Measurements from ENCODE around the gene SLC49A4. TPM values are rescaled to one million over a fixed set of nuclear protein-coding genes. Genes with fewer than 3 reads are reported as not detected.

SLC49A4 gene
- polyA plus RNA-seq, 1 experiment = 16.4 TPM

DNA sequence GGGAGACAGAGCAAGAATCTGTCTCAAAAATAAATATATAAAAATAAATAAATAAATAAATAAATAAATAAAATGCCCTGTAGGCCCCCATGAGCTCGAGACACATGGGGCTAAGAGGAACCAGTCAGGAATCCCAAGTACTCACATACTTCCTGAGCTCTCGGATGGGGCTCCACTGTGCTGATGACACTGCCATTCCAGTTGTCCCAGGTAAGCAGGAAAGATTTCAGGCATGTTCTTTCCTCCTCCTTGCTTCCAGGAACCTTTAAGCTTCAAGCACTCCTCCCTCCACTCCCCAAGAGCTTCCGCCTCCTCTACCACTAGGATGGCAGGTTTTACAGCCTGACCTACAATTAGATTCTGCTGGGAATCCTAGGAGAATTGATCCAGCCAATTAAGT, 113.4 kb downstream of the SLC49A4 start:
- Histone ChIP-seq H3K27me3 (ENCODE audit: control insufficient read depth, insufficient read depth, low read length) (peaks cover 27% of the 10 kb centered on the region), H3K27ac (ENCODE audit: low read depth, low read length) (no peak overlapping the region), H3K9me3 (ENCODE audit: control insufficient read depth, insufficient read depth, low read length) (no peaks in the 10 kb centered on the region; the same call in 1 of the 2 replicates), H3K4me3 (ENCODE audit: low read depth, low read length) (no peak overlapping the region)
- ChIA-PET CTCF (no interaction called here), POLR2A (no interaction called here)
- TF ChIP-seq, protein P1, sequence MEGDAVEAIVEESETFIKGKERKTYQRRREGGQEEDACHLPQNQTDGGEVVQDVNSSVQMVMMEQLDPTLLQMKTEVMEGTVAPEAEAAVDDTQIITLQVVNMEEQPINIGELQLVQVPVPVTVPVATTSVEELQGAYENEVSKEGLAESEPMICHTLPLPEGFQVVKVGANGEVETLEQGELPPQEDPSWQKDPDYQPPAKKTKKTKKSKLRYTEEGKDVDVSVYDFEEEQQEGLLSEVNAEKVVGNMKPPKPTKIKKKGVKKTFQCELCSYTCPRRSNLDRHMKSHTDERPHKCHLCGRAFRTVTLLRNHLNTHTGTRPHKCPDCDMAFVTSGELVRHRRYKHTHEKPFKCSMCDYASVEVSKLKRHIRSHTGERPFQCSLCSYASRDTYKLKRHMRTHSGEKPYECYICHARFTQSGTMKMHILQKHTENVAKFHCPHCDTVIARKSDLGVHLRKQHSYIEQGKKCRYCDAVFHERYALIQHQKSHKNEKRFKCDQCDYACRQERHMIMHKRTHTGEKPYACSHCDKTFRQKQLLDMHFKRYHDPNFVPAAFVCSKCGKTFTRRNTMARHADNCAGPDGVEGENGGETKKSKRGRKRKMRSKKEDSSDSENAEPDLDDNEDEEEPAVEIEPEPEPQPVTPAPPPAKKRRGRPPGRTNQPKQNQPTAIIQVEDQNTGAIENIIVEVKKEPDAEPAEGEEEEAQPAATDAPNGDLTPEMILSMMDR (IDR thresholded peaks at IDR 0.05; ENCODE audit: low read depth, low read length) = no peak
- DNase-seq (ENCODE audit: low read depth, low spot score) = no peak

DNA sequence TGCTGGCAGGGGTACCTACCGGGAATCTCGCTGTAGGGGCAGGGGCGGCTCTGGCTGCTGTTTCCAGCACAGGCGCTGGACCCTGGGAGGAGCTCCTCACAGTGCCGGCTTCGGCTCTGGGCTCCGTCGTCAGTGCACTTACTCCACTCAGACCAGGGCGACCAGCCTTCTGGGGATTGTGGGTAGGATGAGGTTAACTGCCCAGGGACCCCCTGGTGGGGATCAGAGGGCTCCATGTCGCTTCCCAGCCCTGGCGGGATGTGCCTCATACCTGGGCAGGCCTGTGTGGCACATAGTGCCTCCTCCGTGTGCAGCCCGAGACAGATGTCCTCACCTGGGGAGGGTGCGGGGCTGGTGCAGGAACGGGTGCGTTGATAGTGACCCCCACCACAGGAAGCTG, 117.0 kb downstream of the SLC49A4 start:
- CTCF ChIA-PET = no interaction called here
- no peak overlapping the region for H3K27ac ChIP-seq (ENCODE audit: low read depth, low read length)
- no peaks in the 10 kb centered on the region; the same call in 1 of the 2 replicates for H3K9me3 ChIP-seq (ENCODE audit: control insufficient read depth, insufficient read depth, low read length)
- no peak overlapping the region for H3K4me3 ChIP-seq (ENCODE audit: low read depth, low read length)
- TF ChIP-seq, protein P1 (IDR thresholded peaks at IDR 0.05; ENCODE audit: low read depth, low read length) = no peak
- H3K27me3 ChIP-seq (ENCODE audit: control insufficient read depth, insufficient read depth, low read length) = peaks cover 50% of the 10 kb centered on the region
- no peak for DNase-seq (ENCODE audit: low read depth, low spot score)
- POLR2A ChIA-PET = no interaction called here

DNA sequence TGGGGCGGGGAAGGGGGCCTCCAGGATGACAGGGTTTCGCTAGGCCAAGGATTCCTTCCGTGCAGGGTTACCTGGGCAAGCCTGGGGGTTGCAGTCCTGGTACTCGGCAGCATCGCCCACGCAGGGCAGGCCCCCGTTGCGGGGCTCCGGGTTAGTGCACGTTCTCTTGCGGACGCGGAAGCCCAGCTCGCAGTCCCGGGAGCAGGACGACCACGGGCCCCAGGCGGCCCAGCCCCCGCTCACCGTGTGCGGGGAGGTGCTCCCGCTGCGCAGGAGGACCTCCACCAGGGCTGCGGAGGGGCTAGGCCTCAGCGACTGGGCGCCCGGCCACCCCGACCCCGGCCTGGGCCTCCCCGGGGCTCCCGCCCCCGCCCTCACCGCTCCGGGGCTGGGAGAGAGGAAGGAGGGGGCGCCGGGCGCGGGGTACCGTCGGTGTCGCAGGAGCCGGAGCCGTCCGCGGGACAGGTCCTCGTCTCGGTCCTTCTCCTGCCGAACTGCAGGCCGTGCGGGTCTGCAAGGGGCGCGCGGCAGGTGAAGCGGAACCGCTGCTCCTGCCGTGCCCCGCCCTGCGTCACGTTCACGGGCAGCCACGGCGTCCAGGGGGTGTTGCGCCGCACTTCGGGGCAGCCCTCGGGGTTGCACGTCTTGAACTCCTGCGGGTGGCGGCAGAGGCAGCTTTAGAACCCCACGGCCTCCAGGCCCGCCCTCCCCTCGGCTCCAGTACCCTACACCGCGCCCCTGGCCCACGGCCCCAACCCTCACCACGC, 118.1 kb downstream of the SLC49A4 start:
- TF ChIP-seq, protein P1 (IDR thresholded peaks at IDR 0.05; ENCODE audit: low read depth, low read length) = no peak
- ChIA-PET CTCF (no interaction called here), POLR2A (no interaction called here)
- peaks cover 52% of the 10 kb centered on the region for H3K27me3 ChIP-seq (ENCODE audit: control insufficient read depth, insufficient read depth, low read length)
- no peak overlapping the region for H3K27ac ChIP-seq (ENCODE audit: low read depth, low read length)
- DNase-seq (ENCODE audit: low read depth, low spot score) = no peak
- H3K4me3 ChIP-seq (ENCODE audit: low read depth, low read length) = no peak overlapping the region
- no peaks in the 10 kb centered on the region; the same call in 1 of the 2 replicates for H3K9me3 ChIP-seq (ENCODE audit: control insufficient read depth, insufficient read depth, low read length)

DNA sequence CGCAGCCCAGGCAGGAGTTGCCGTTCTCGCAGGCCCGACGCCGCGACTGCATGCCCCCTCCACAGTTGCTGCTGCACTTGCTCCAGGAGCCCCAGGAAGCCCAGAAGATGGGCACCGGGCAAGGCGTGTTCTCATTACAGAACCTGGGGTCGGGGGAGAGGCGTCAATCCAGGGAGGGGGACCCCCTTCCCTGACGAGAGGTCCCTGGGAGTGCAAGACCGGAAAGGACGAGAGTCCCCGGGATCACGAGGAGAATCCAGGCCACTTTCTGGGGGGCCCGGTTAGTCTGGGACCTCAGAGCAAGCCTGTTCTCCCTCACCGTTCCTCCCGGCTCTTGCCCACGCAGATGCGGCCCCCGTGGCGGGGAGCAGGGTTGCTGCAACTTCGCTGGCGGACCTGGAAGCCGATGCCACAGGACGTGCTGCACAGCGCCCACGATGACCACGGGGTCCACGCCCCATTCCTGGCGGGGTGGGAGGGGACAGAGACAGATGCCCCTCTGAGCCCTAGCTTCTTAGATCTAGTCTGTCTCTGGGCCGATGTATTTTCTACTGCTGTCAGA, 118.8 kb downstream of the SLC49A4 start:
- DNase-seq (ENCODE audit: low read depth, low spot score) = no peak
- Histone ChIP-seq H3K9me3 (ENCODE audit: control insufficient read depth, insufficient read depth, low read length) (no peaks in the 10 kb centered on the region; the same call in 1 of the 2 replicates), H3K27me3 (ENCODE audit: control insufficient read depth, insufficient read depth, low read length) (peaks cover 55% of the 10 kb centered on the region), H3K27ac (ENCODE audit: low read depth, low read length) (no peak overlapping the region), H3K4me3 (ENCODE audit: low read depth, low read length) (no peak overlapping the region)
- POLR2A ChIA-PET = no interaction called here
- TF ChIP-seq, protein P1 (IDR thresholded peaks at IDR 0.05; ENCODE audit: low read depth, low read length) = no peak
- CTCF ChIA-PET = no interaction called here

DNA sequence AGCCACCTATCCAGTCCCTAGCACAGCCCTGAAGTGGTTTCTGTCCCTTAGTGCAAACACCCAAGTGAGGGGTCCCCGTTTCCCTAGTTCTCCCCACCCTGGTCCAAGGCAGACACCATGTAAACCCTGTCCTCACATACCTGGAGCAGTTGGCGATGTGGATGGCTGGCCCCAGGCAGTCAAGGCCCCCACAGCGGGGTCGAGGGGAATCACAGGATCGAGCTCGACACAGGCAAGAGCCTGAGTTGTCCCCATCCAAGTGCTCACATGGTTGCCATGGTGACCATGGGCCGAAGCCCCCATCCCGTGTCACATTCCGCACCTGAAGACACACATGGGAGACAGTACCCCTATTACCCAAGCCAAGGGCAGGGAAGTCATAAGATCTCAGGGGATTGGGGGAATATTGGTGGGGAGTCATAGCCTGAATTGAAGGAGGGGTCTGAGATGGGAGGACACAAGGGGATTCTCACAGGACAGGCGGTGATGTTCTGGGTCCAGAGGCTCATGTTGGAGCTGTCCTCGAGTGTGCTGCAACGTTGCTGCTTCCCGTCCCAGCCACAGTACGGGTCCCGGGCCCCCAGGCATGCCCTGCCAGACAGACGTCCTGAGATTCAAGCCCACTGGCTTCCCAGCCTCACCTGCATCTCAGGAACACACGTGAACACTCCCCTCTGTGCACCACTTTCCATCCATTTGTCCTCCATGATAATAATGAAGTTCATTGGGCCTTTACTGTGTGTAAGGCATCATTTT, 120.6 kb downstream of the SLC49A4 start:
- H3K27ac ChIP-seq (ENCODE audit: low read depth, low read length) = no peak overlapping the region
- DNase-seq (ENCODE audit: low read depth, low spot score) = no peak
- no peaks in the 10 kb centered on the region; the same call in 1 of the 2 replicates for H3K9me3 ChIP-seq (ENCODE audit: control insufficient read depth, insufficient read depth, low read length)
- ChIA-PET POLR2A (no interaction called here), CTCF (no interaction called here)
- H3K27me3 ChIP-seq (ENCODE audit: control insufficient read depth, insufficient read depth, low read length) = peaks cover 60% of the 10 kb centered on the region
- TF ChIP-seq, protein P1 (IDR thresholded peaks at IDR 0.05; ENCODE audit: low read depth, low read length) = no peak
- no peak overlapping the region for H3K4me3 ChIP-seq (ENCODE audit: low read depth, low read length)

Measured in AG04450 (cell line).